ENCODE results near the gene RASGRP3.

RASGRP3 gene

GRCh38 chr2:33492399-33493134 lies 16.1 kb downstream of the RASGRP3 start:
- DNase-seq, result no peak

GRCh38 chr2:33494155-33494779 lies 17.8 kb downstream of the RASGRP3 start:
- no peak for DNase-seq

- DNase-seq, result no peak
Observed at GRCh38 chr2:33494877-33495641, 18.6 kb downstream of the RASGRP3 start.

GRCh38 chr2:33495683-33496082 lies 19.2 kb downstream of the RASGRP3 start:
- no peak for DNase-seq

GRCh38 chr2:33496150-33496549 lies 19.7 kb downstream of the RASGRP3 start:
- no peak for DNase-seq

- DNase-seq, result no peak
Observed at GRCh38 chr2:33496726-33497125, 20.3 kb downstream of the RASGRP3 start.

GRCh38 chr2:33497221-33497650 lies 20.8 kb downstream of the RASGRP3 start:
- peak; percentile 78 for DNase-seq

GRCh38 chr2:33498291-33498956 lies 22.0 kb downstream of the RASGRP3 start:
- DNase-seq, result no peak

GRCh38 chr2:33500177-33500576 lies 23.7 kb downstream of the RASGRP3 start:
- no peak for DNase-seq

- peak; percentile 49 for DNase-seq
Observed at GRCh38 chr2:33502025-33502424, 25.6 kb downstream of the RASGRP3 start.

- DNase-seq, result no peak
Observed at GRCh38 chr2:33503002-33503401, 26.6 kb downstream of the RASGRP3 start.

- no peak for DNase-seq
Observed at GRCh38 chr2:33505966-33506365, 29.5 kb downstream of the RASGRP3 start.

GRCh38 chr2:33509908-33510585 lies 33.6 kb downstream of the RASGRP3 start:
- no peak for DNase-seq

- DNase-seq, result no peak
Observed at GRCh38 chr2:33510586-33510968, 34.1 kb downstream of the RASGRP3 start.

- no peak for DNase-seq
Observed at GRCh38 chr2:33511141-33511540, 34.7 kb downstream of the RASGRP3 start.

- DNase-seq, result no peak
Observed at GRCh38 chr2:33512112-33512511, 35.7 kb downstream of the RASGRP3 start.

GRCh38 chr2:33513480-33513879 lies 37.0 kb downstream of the RASGRP3 start:
- no peak for DNase-seq

- no peak for DNase-seq
Observed at GRCh38 chr2:33516456-33516995, 40.1 kb downstream of the RASGRP3 start.

GRCh38 chr2:33518200-33518599 lies 41.8 kb downstream of the RASGRP3 start:
- DNase-seq, result no peak

- DNase-seq, result no peak
Observed at GRCh38 chr2:33518929-33519328, 42.5 kb downstream of the RASGRP3 start.

GRCh38 chr2:33521791-33522281 lies 45.4 kb downstream of the RASGRP3 start:
- peak; percentile 36 for DNase-seq

GRCh38 chr2:33522576-33522975 lies 46.1 kb downstream of the RASGRP3 start:
- DNase-seq, result no peak

All from hematopoietic multipotent progenitor cell treated with erythropoietin and hydrocortisone succinate and interleukin-3 and kit ligand, for 6 days (in vitro differentiated cells).